Skin of body (tissue), 3 donors: ENCODE measurements around the gene SARNP. TPM values are rescaled to one million over a fixed set of nuclear protein-coding genes. Genes with fewer than 3 reads are reported as not detected.

Experiments
- DNase-seq: peaks from one replicate; lab custom pipeline; 2025; lab: John Stamatoyannopoulos, UW
- small RNA-seq: library from RNA; depleted of rRNA; stranded (forward); fragments of <200 nt; gene quantifications from one replicate; pipeline ENCODE3, GENCODE V24; 2014; ENCODE audit warnings: low replicate concordance
- total RNA-seq: library from RNA; depleted of rRNA; stranded (reverse); fragments of >200 nt; gene quantifications from one replicate; pipeline ENCODE4 v1.2.3, GENCODE V29; 2014

SARNP gene
- total RNA-seq, 1 donor from 2014 or later, result 57.3 TPM

DNA sequence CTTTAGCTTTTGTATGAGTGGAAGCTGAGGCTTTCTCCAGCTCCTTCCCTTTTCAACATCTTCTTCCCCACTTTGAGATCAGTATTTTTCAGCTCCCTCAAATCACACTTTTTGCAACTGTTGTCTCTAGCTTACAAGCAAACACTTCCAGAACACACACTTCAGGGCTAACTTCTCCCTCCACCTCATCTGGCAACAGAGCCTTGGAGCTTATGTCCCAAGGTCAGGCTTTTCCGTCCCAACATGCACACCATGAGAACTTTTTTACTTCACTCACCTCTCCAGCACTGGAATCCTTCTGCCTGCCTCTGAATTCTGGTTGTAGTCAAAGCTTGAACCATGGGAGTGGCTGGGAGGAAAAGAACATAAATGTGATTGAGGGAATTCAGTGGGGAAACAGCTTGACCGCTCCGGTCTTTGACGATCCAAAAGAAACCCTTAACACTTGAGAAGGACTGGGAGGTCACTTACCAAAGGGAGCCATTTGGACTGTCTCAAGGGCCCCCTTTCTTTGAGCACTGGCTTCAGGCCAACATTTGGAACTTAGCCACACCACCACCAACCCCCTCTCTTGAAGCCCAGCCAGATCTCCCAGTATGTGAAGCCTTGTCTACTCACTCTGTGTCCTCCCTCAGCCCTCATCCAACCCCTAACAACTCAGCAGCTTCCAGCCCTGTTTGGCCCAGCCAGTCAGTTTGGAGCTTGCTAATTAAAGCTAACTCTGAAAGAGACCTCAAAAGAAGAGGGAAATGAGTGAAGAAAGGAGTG is 105.6 kb downstream of the SARNP start:
- DNase-seq, result peak; percentile 26

GRCh38 chr12:55708695-55709233 is 108.8 kb downstream of the SARNP start:
- DNase-seq, result peak; percentile 17

DNA sequence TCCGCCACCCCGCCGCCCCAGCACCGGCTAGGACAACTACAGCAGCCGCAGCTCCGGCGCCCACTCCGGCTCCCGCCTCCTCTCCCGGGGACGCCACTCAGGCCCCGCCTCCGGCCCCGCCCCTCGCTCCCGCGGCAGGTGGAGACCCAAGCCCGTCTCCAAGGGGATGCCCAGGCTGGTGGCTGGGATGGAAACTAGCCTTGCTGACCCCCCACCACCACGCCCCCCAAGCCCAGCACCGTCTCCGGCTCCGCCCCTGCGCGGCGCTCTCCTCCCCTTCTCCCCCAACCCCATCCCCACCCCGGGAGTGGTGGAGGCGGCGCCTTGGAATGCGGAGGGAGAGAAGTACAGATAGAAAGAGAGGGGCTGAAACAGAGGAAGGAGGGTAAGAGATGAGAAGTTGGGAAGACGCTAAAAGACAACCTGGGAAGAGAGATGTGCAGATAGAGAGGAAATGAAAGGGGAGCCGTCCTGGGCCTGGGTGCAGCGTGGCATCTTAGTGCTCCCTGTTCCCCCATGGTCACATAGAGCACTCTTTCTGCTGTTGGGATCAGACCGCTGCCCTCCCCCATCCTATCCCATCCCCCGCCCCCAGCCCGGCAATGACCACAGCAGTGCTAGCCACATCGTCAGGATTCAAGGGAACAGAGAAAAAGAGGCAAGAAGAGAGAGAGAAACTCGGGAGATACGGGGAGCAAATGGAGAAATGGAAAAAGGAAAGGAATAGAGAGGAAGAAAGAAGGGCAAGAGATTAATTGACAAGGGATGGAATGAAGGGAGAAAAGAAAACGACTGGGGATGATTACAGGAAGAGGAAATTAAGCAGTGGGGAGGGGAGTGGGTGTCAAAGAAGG is 109.5 kb downstream of the SARNP start, which contains the start of gene ITGA7:
Gene ITGA7 (minus strand): TSS at position 64 of the 854 bp plus-strand sequence. CDS start 222 bp downstream, outside the sequence.
- peak; percentile 12 for DNase-seq

Small RNA genes lying within 50 kb of the gene (small RNA-seq; reads per million reads assigned to genes)
- gene AC009779.1 (not detected), gene RF00017 (not detected)

Other genes with a start within 250 kb of the SARNP start
- not detected for gene OR2AP1, start 245.3 kb downstream of the SARNP start, total RNA-seq
- gene OR10P1, start 180.8 kb downstream of the SARNP start, total RNA-seq, result not detected
- 87.4 TPM for gene ITGA7, start 109.8 kb downstream of the SARNP start, total RNA-seq
- 47.4 TPM for gene BLOC1S1, start 101.7 kb downstream of the SARNP start, total RNA-seq
- 11.7 TPM for gene RDH5, start 97.3 kb downstream of the SARNP start, total RNA-seq
- gene CD63, start 88.7 kb downstream of the SARNP start, total RNA-seq, result 586 TPM
- 3.0 TPM for gene GDF11, start 74.6 kb downstream of the SARNP start, total RNA-seq
- 13.3 TPM for gene ORMDL2, start 317 bp upstream of the SARNP start, total RNA-seq
- 19.5 TPM for gene DNAJC14, start 11.9 kb upstream of the SARNP start, total RNA-seq
- 18.2 TPM for gene MMP19, start 25.2 kb upstream of the SARNP start, total RNA-seq
- gene PYM1, start 110.2 kb upstream of the SARNP start, total RNA-seq, result 21.0 TPM
- 41.4 TPM for gene DGKA, start 113.4 kb upstream of the SARNP start, total RNA-seq
- 19.8 TPM for gene PMEL, start 148.3 kb upstream of the SARNP start, total RNA-seq
- 25.7 TPM for gene CDK2, start 149.1 kb upstream of the SARNP start, total RNA-seq
- gene RAB5B, start 156.4 kb upstream of the SARNP start, total RNA-seq, result 51.4 TPM
- gene SUOX, start 179.6 kb upstream of the SARNP start, total RNA-seq, result 6.8 TPM
- gene IKZF4, start 203.3 kb upstream of the SARNP start, total RNA-seq, result 2.0 TPM
- gene RPS26, start 224.2 kb upstream of the SARNP start, total RNA-seq, result 200 TPM